ENCODE measurements around the gene ITPKC. TPM values are rescaled to one million over a fixed set of nuclear protein-coding genes. Genes with fewer than 3 reads are reported as not detected.
"Not testable (repeated sequence)": the region's sequence is repeated elsewhere in the genome, so short reads cannot be mapped to it uniquely, and the experiment has no call there.

ITPKC gene
- total RNA-seq, 2 donors from 2014 or later: 15.2 to 15.6 TPM

DNA sequence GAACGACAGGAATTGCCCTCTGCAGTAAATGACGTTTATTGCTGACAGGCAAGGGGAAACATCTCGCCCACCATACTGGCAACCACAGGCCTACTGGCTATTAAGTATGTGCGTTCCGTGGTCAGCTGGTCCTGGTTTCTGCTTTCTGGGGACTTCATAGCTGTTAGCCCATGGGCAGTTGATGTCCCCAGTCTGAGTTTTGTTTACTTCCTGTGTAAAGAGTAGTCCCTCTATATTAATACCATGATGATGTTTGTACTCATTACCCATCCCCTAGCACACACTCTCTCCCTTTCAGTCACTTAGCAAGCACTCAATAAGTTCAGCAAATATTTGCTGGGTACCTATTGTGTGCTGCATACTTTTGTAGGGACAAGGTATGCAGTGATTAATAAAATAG is 52.0 kb downstream of the ITPKC start:
- peaks cover 26% of the 10 kb centered on the region for H3K36me3 ChIP-seq
- no peak overlapping the region for H3K27ac ChIP-seq
- H3K27me3 ChIP-seq: no peaks in the 10 kb centered on the region
- no peaks in the 10 kb centered on the region for H3K4me1 ChIP-seq
- DNase-seq (ENCODE audit: low spot score): no peak
- TF ChIP-seq CTCF (IDR thresholded peaks at IDR 0.05): no peak
- H3K4me3 ChIP-seq: no peak overlapping the region
- H3K9me3 ChIP-seq: no peaks in the 10 kb centered on the region

DNA sequence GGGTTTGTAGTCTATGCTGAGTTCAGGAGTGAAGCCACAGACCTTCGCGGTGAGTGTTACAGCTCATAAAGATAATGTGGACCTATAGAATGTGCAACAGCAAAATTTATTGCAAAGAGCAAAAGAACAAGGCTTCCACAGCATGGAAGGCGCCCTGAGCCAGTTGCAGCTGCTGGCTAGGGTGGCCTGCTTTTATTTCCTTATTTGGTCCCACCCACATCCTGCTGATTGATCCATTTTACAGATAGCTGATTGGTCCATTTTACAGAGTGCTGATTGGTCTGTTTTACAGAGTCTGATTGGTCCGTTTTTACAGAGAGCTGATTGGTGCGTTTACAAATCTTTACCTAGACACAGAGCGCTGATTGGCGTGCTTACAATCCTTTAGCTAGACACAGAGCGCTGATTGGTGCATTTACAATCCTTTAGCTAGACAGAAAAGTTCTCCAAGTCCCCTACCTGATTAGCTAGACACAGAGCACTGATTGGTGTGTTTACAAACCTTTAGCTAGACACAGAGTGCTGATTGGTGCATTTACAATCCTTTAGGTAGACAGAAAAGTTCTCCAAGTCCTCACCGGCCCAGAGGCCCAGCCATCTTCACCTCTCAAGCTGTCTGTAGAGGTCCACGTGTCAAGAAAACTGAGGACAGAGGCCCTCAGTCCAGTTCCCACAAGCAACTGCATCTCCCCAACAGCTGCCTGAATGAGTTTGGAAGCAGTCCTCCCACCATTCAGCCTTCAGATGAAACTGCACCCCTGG is 54.4 kb downstream of the ITPKC start:
- not testable (repeated sequence) for H3K36me3 ChIP-seq; DNase-seq (ENCODE audit: low spot score); H3K27me3 ChIP-seq; H3K4me1 ChIP-seq; H3K27ac ChIP-seq; H3K4me3 ChIP-seq; H3K9me3 ChIP-seq

DNA sequence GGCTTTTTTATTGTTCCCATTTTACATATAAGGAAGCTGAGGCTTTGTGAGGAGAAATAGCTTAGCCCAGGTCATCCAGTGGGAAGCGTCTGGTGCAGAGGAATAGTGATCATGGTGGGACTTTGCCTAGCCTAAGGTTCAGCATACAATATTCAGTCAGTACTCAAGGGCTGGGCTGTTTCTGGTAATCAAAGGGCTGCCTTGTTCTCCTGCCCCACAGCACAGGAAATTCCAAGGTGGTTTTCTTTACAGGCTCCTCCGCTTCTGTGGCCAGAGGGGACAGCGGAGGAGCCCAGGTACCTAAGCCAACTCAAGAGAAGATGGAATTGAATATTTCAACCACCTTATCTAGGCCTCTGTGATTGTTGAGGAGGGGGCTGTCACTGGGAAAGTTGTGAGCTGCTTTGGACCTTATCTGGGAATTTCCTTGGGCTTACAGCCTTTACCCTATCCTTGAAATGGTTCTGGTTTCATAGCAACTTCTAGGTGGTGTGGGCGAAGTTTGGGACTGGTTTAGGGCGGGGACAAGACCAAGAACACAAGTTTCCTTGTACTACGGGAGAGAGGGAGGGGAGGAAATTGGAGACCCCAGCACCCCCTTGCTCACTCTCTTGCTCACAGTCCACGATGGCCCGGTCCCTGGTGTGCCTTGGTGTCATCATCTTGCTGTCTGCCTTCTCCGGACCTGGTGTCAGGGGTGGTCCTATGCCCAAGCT is 58.2 kb downstream of the ITPKC start, which contains the start of gene MIA:
MIA (plus strand) TSS at position 606 of the 716 bp plus-strand sequence; CDS start at position 628, 22 bp downstream.
- Histone ChIP-seq H3K9me3 (no peaks in the 10 kb centered on the region), H3K4me1 (peaks cover 0 to 15% of the 10 kb centered on the region in 2 donors), H3K27me3 (no peaks in the 10 kb centered on the region), H3K4me3 (no peak within 1 kb of the TSS), H3K27ac (no peak within 1 kb of the TSS), H3K36me3 (no peaks in the 10 kb centered on the region)
- no peak for TF ChIP-seq CTCF (IDR thresholded peaks at IDR 0.05)
- DNase-seq (ENCODE audit: low spot score): no peak

DNA sequence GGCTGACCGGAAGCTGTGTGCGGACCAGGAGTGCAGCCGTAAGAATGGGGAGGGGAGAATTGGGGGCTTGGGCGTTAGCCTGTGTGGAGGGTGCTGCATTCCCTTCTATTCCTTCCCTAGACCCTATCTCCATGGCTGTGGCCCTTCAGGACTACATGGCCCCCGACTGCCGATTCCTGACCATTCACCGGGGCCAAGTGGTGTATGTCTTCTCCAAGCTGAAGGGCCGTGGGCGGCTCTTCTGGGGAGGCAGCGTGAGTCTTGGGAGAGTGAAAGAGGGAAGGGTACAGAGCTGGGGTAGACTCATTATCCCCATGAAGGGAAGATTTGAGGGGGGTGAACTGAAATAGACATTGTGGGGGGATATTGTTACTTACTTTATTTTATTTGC is 58.7 kb downstream of the ITPKC start:
- Histone ChIP-seq H3K9me3 (no peaks in the 10 kb centered on the region), H3K36me3 (no peaks in the 10 kb centered on the region), H3K4me1 (peaks cover 0 to 15% of the 10 kb centered on the region in 2 donors), H3K4me3 (no peak overlapping the region), H3K27ac (no peak overlapping the region), H3K27me3 (no peaks in the 10 kb centered on the region)
- no peak for DNase-seq (ENCODE audit: low spot score)
- no peak for TF ChIP-seq CTCF (IDR thresholded peaks at IDR 0.05)

- no peak overlapping the region for H3K4me3 ChIP-seq
- H3K4me1 ChIP-seq: peaks cover 0 to 15% of the 10 kb centered on the region in 2 donors
- H3K27ac ChIP-seq: no peak overlapping the region
- no peaks in the 10 kb centered on the region for H3K9me3 ChIP-seq
- DNase-seq (ENCODE audit: low spot score): no peak
- no peaks in the 10 kb centered on the region for H3K27me3 ChIP-seq
- no peak for TF ChIP-seq CTCF (IDR thresholded peaks at IDR 0.05)
- H3K36me3 ChIP-seq: no peaks in the 10 kb centered on the region
Measured at GRCh38 chr19:40776364-40776763, 59.5 kb downstream of the ITPKC start.

DNA sequence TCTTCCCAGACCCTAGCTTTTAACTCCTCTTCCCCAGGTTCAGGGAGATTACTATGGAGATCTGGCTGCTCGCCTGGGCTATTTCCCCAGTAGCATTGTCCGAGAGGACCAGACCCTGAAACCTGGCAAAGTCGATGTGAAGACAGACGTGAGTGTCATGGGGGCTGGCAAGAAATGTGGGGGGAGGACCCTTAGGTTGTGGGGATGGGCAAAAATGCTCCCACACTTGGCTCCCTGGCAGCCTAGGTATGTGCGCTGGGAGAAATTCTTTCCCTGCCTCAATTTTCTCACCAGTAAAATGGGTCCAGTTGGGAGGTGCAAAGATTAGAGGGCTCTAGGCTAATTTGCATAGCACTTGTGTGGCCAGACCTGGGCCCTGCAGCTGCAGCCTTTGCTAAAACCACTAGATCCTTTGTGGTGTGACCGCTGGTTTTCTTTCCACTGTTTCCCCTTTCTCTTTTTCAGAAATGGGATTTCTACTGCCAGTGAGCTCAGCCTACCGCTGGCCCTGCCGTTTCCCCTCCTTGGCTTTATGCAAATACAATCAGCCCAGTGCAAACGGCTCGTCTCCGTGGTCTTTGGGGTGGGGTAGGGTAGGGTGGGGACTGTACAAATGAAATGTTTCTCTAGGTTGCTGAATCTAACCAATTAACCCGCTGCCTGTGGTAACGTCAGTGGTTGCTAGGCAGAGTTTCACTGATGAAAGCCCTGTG is 60.2 kb downstream of the ITPKC start:
- TF ChIP-seq CTCF (IDR thresholded peaks at IDR 0.05): no peak
- H3K36me3 ChIP-seq: no peaks in the 10 kb centered on the region
- H3K27ac ChIP-seq: peak overlapping the region; percentile 94 to 95
- DNase-seq (ENCODE audit: low spot score): peak; percentile 96
- no peaks in the 10 kb centered on the region for H3K9me3 ChIP-seq
- H3K4me3 ChIP-seq: peak overlapping the region; percentile 50 to 81
- no peaks in the 10 kb centered on the region for H3K27me3 ChIP-seq
- peaks cover 0 to 15% of the 10 kb centered on the region in 2 donors for H3K4me1 ChIP-seq

All from right atrium auricular region (tissue), 2 donors.